DOHH2 (cell line): ENCODE results near the gene MAGI1.

Experiments
- H3F3A ChIP-seq: fragments of 200-600 bp; sonication (generic), shearing (Covaris generic); 2 replicates; pipeline ENCODE4 v1.6.0; 2016; ENCODE audit warnings: antibody characterized with exemption, mild to moderate bottlenecking; ENCODE audit not compliant: control insufficient read depth, insufficient read depth
- H3K27ac ChIP-seq: fragments of 200-600 bp; sonication (generic); 2 replicates; pipeline ENCODE4 v1.5.1; 2014; ENCODE audit warnings: low read depth, mild to moderate bottlenecking, low read length, moderate library complexity
- H3K27me3 ChIP-seq: fragments of 200-600 bp; sonication (generic); 2 replicates; pipeline ENCODE4 v1.6.1; 2014; ENCODE audit warnings: mild to moderate bottlenecking, low read length, mixed read lengths; ENCODE audit not compliant: control insufficient read depth
- H3K36me3 ChIP-seq: fragments of 200-600 bp; sonication (generic); 2 replicates; pipeline ENCODE4 v1.6.1; 2014; ENCODE audit warnings: mild to moderate bottlenecking, low read length, moderate library complexity, mixed read lengths; ENCODE audit not compliant: control insufficient read depth
- H3K4me1 ChIP-seq: fragments of 200-600 bp; sonication (generic); 2 replicates; pipeline ENCODE4 v1.6.1; 2014; ENCODE audit warnings: mild to moderate bottlenecking, low read length, mixed read lengths; ENCODE audit not compliant: control insufficient read depth
- H3K4me2 ChIP-seq: fragments of 200-600 bp; sonication (generic); 2 replicates; pipeline ENCODE4 v1.6.0; 2014; ENCODE audit warnings: mild to moderate bottlenecking, low read length, moderate library complexity
- H3K4me3 ChIP-seq: fragments of 200-600 bp; sonication (generic); 2 replicates; pipeline ENCODE4 v1.5.1; 2014; ENCODE audit warnings: mild to moderate bottlenecking, low read length, mixed read lengths
- H3K79me2 ChIP-seq: fragments of 200-600 bp; sonication (generic); 2 replicates; pipeline ENCODE4 v1.6.1; 2014; ENCODE audit warnings: mild to moderate bottlenecking, low read length, mixed read lengths; ENCODE audit not compliant: control insufficient read depth
- H3K9me2 ChIP-seq: fragments of 200-600 bp; sonication (generic); replicated peaks from 2 replicates; pipeline ENCODE4 v1.6.1; 2014; ENCODE audit warnings: mild to moderate bottlenecking, low read length, mixed read lengths; ENCODE audit not compliant: control insufficient read depth
- H3K9me3 ChIP-seq: fragments of 200-600 bp; sonication (generic); 2 replicates; pipeline ENCODE4 v1.6.1; 2014; ENCODE audit warnings: antibody characterized with exemption, low read length, mixed read lengths; ENCODE audit not compliant: control insufficient read depth, insufficient read depth
- H4K20me1 ChIP-seq: fragments of 200-600 bp; sonication (generic); 2 replicates; pipeline ENCODE4 v1.6.0; 2014; ENCODE audit warnings: low read depth, mild to moderate bottlenecking, antibody characterized with exemption, low read length, moderate library complexity; ENCODE audit not compliant: control insufficient read depth, insufficient read depth
- CTCF ChIP-seq: fragments of 200-600 bp; sonication (generic); IDR thresholded peaks from one replicate; pipeline ENCODE4 v1.5.1; 2014; ENCODE audit warnings: antibody characterized with exemption, mild to moderate bottlenecking, low read depth, low read length; ENCODE audit not compliant: poor library complexity, severe bottlenecking
- EZH2phosphoT487 ChIP-seq: fragments of 200-600 bp; sonication (generic); IDR thresholded peaks from 2 replicates; pipeline ENCODE4 v1.6.1; 2017; ENCODE audit warnings: borderline replicate concordance, mild to moderate bottlenecking, antibody characterized with exemption, low read length, moderate library complexity, mixed read lengths

The MAGI1 gene

GRCh38 chr3:65402597-65402996, 636.1 kb downstream of the MAGI1 start:
- Histone ChIP-seq H3F3A (no peaks in the 10 kb centered on the region), H3K9me2 (no peaks in the 10 kb centered on the region), H3K4me1 (no peaks in the 10 kb centered on the region), H3K27ac (no peak overlapping the region), H4K20me1 (no peaks in the 10 kb centered on the region), H3K4me2 (no peak overlapping the region), H3K9me3 (no peaks in the 10 kb centered on the region), H3K27me3 (no peaks in the 10 kb centered on the region), H3K36me3 (no peaks in the 10 kb centered on the region), H3K4me3 (no peak overlapping the region), H3K79me2 (no peaks in the 10 kb centered on the region)
- TF ChIP-seq CTCF, result no peak
- no peak for TF ChIP-seq EZH2phosphoT487

- H3K9me2 ChIP-seq, result no peaks in the 10 kb centered on the region
- no peaks in the 10 kb centered on the region for H3K27me3 ChIP-seq
- no peak overlapping the region for H3K4me2 ChIP-seq
- H3K79me2 ChIP-seq, result no peaks in the 10 kb centered on the region
- no peak for TF ChIP-seq CTCF
- TF ChIP-seq EZH2phosphoT487, result no peak
- no peak overlapping the region for H3K4me3 ChIP-seq
- H3K4me1 ChIP-seq, result no peaks in the 10 kb centered on the region
- no peaks in the 10 kb centered on the region for H4K20me1 ChIP-seq
- H3K9me3 ChIP-seq, result no peaks in the 10 kb centered on the region
- no peaks in the 10 kb centered on the region for H3F3A ChIP-seq
- H3K36me3 ChIP-seq, result no peaks in the 10 kb centered on the region
- H3K27ac ChIP-seq, result no peak overlapping the region
Observed at GRCh38 chr3:65401359-65402305, 637.1 kb downstream of the MAGI1 start.

GRCh38 chr3:65400899-65401298, 637.8 kb downstream of the MAGI1 start:
- no peak overlapping the region for H3K4me2 ChIP-seq
- H3K27me3 ChIP-seq, result no peaks in the 10 kb centered on the region
- no peak overlapping the region for H3K4me3 ChIP-seq
- TF ChIP-seq CTCF (no peak), EZH2phosphoT487 (no peak)
- H3F3A ChIP-seq, result no peaks in the 10 kb centered on the region
- no peaks in the 10 kb centered on the region for H3K9me3 ChIP-seq
- no peaks in the 10 kb centered on the region for H3K9me2 ChIP-seq
- H3K27ac ChIP-seq, result no peak overlapping the region
- H4K20me1 ChIP-seq, result no peaks in the 10 kb centered on the region
- no peaks in the 10 kb centered on the region for H3K79me2 ChIP-seq
- no peaks in the 10 kb centered on the region for H3K36me3 ChIP-seq
- H3K4me1 ChIP-seq, result no peaks in the 10 kb centered on the region
